WERI-Rb-1 (cell line): ENCODE results near the gene TBCB.
"Not testable (repeated sequence)": the region's sequence is repeated elsewhere in the genome, so short reads cannot be mapped to it uniquely, and the experiment has no call there.

Experiments
- DNase-seq: peaks from one replicate; pipeline ENCODE4 v3.0.0-alpha.2; 2020
- H3K27ac ChIP-seq: fragments of 250-450 bp; sonication (Bioruptor Pico); 2 replicates; pipeline ENCODE4 v1.5.1; 2020; ENCODE audit warnings: mild to moderate bottlenecking, moderate library complexity
- H3K27me3 ChIP-seq: fragments of 250-450 bp; sonication (Bioruptor Pico); 2 replicates; pipeline ENCODE4 v1.5.1; 2021; ENCODE audit warnings: mild to moderate bottlenecking, low read depth, moderate library complexity; ENCODE audit not compliant: insufficient read depth, severe bottlenecking
- H3K36me3 ChIP-seq: fragments of 250-450 bp; sonication (Bioruptor Pico); 2 replicates; pipeline ENCODE4 v1.5.1; 2020; ENCODE audit warnings: mild to moderate bottlenecking, moderate library complexity
- H3K4me3 ChIP-seq: 2 replicates; pipeline ENCODE4 v1.5.1; 2011; ENCODE audit warnings: low read depth, mild to moderate bottlenecking, control low read depth, low read length
- H3K9me3 ChIP-seq: fragments of 250-450 bp; sonication (Bioruptor Pico); 2 replicates; pipeline ENCODE4 v1.5.1; 2021; ENCODE audit warnings: mild to moderate bottlenecking, moderate library complexity; ENCODE audit not compliant: severe bottlenecking
- CTCF ChIP-seq: IDR thresholded peaks from 2 replicates; pipeline ENCODE4 v1.5.1; 2011; ENCODE audit warnings: low read depth, mild to moderate bottlenecking, control low read depth, inconsistent platforms, low read length

The TBCB gene

GRCh38 chr19:36115453-36116343 is at the start of gene TBCB:
Gene TBCB (plus strand): TSS chr19:36115468. CDS start chr19:36115561, 93 bp downstream.
- Histone ChIP-seq H3K9me3 (no peaks in the 10 kb centered on the region), H3K27ac (peak within 1 kb of the TSS; percentile 84), H3K36me3 (peaks cover 62% of the 10 kb centered on the region), H3K4me3 (peak within 1 kb of the TSS; percentile 91), H3K27me3 (no peaks in the 10 kb centered on the region)
- TF ChIP-seq CTCF: no peak
- no peak for DNase-seq

- peaks cover 66% of the 10 kb centered on the region for H3K36me3 ChIP-seq
- no peak overlapping the region for H3K4me3 ChIP-seq
- TF ChIP-seq CTCF: no peak
- H3K9me3 ChIP-seq: no peaks in the 10 kb centered on the region
- no peak overlapping the region for H3K27ac ChIP-seq
- no peak for DNase-seq
- H3K27me3 ChIP-seq: no peaks in the 10 kb centered on the region
Measured at GRCh38 chr19:36067681-36068080, 47.6 kb upstream of the TBCB start.

GRCh38 chr19:36068810-36069499 is 46.3 kb upstream of the TBCB start:
- DNase-seq, H3K27me3 ChIP-seq, H3K9me3 ChIP-seq, H3K27ac ChIP-seq, H3K4me3 ChIP-seq: not testable (repeated sequence)
- peaks cover 67% of the 10 kb centered on the region for H3K36me3 ChIP-seq

- DNase-seq: no peak
- H3K36me3 ChIP-seq: peaks cover 65% of the 10 kb centered on the region
- TF ChIP-seq CTCF: no peak
- H3K27ac ChIP-seq: no peak overlapping the region
- no peaks in the 10 kb centered on the region for H3K9me3 ChIP-seq
- no peaks in the 10 kb centered on the region for H3K27me3 ChIP-seq
- no peak overlapping the region for H3K4me3 ChIP-seq
Measured at GRCh38 chr19:36072081-36072480, 43.2 kb upstream of the TBCB start.

- no peaks in the 10 kb centered on the region for H3K9me3 ChIP-seq
- DNase-seq: no peak
- TF ChIP-seq CTCF: no peak
- H3K36me3 ChIP-seq: peaks cover 58% of the 10 kb centered on the region
- no peak overlapping the region for H3K4me3 ChIP-seq
- H3K27ac ChIP-seq: no peak overlapping the region
- no peaks in the 10 kb centered on the region for H3K27me3 ChIP-seq
Measured at GRCh38 chr19:36073121-36073876, 42.0 kb upstream of the TBCB start.
